Measurements from ENCODE around the gene CCDC124. TPM values are rescaled to one million over a fixed set of nuclear protein-coding genes. Genes with fewer than 3 reads are reported as not detected.

CCDC124 gene
- total and polyA plus RNA-seq, 10 of the 15 experiments (the other 5 are each of a cell fraction or from before 2014, with no cell fraction given): 3.7 to 184 (median 51.8) TPM

DNA sequence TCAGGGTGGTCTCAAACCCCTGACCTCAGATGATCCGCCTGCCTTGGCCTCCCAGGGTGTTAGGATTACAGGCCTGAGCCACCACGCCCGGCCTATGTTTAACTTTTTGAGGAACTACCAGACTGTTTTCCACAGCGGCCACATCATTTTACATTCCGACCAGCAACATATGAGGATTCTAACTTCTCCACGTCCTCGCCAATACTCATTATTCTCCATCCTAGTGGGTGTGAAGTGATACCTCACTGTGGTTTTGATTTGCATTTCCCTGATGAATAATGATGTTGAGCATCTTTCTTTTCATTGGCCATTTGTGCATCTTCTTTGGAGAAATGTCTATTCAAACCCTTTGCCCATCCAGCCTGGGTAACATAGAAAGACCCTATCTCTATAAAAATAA is 46.3 kb upstream of the CCDC124 start (continued):
- TF ChIP-seq, protein P1, sequence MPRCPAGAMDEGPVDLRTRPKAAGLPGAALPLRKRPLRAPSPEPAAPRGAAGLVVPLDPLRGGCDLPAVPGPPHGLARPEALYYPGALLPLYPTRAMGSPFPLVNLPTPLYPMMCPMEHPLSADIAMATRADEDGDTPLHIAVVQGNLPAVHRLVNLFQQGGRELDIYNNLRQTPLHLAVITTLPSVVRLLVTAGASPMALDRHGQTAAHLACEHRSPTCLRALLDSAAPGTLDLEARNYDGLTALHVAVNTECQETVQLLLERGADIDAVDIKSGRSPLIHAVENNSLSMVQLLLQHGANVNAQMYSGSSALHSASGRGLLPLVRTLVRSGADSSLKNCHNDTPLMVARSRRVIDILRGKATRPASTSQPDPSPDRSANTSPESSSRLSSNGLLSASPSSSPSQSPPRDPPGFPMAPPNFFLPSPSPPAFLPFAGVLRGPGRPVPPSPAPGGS (IDR thresholded peaks at IDR 0.05; ENCODE audit: borderline replicate concordance, insufficient read depth, low read depth, low read length, poor library complexity, severe bottlenecking): no peak
- TF ChIP-seq, protein P2, sequence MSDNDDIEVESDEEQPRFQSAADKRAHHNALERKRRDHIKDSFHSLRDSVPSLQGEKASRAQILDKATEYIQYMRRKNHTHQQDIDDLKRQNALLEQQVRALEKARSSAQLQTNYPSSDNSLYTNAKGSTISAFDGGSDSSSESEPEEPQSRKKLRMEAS (IDR thresholded peaks at IDR 0.05; ENCODE audit: low read depth, low read length): no peak
- TF ChIP-seq SREBF2 (IDR thresholded peaks at IDR 0.05; ENCODE audit: low read length) (no peak), CBFB (IDR thresholded peaks at IDR 0.05; ENCODE audit: low read depth) (peak; percentile 20; the same call in 1 of the 2 replicates), MYB (IDR thresholded peaks at IDR 0.05; ENCODE audit: borderline replicate concordance, low read depth, low read length) (no peak), DPF2 (IDR thresholded peaks at IDR 0.05) (peak; percentile 47; the same call in 1 of the 2 replicates), PML (IDR thresholded peaks at IDR 0.05; ENCODE audit: low read length) (no peak), TCF3 (IDR thresholded peaks at IDR 0.05; ENCODE audit: borderline replicate concordance, insufficient read depth, low read depth, low read length) (no peak)
- TF ChIP-seq, protein P3, sequence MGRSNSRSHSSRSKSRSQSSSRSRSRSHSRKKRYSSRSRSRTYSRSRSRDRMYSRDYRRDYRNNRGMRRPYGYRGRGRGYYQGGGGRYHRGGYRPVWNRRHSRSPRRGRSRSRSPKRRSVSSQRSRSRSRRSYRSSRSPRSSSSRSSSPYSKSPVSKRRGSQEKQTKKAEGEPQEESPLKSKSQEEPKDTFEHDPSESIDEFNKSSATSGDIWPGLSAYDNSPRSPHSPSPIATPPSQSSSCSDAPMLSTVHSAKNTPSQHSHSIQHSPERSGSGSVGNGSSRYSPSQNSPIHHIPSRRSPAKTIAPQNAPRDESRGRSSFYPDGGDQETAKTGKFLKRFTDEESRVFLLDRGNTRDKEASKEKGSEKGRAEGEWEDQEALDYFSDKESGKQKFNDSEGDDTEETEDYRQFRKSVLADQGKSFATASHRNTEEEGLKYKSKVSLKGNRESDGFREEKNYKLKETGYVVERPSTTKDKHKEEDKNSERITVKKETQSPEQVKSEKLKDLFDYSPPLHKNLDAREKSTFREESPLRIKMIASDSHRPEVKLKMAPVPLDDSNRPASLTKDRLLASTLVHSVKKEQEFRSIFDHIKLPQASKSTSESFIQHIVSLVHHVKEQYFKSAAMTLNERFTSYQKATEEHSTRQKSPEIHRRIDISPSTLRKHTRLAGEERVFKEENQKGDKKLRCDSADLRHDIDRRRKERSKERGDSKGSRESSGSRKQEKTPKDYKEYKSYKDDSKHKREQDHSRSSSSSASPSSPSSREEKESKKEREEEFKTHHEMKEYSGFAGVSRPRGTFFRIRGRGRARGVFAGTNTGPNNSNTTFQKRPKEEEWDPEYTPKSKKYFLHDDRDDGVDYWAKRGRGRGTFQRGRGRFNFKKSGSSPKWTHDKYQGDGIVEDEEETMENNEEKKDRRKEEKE (IDR thresholded peaks at IDR 0.05): no peak
- TF ChIP-seq, protein P4, sequence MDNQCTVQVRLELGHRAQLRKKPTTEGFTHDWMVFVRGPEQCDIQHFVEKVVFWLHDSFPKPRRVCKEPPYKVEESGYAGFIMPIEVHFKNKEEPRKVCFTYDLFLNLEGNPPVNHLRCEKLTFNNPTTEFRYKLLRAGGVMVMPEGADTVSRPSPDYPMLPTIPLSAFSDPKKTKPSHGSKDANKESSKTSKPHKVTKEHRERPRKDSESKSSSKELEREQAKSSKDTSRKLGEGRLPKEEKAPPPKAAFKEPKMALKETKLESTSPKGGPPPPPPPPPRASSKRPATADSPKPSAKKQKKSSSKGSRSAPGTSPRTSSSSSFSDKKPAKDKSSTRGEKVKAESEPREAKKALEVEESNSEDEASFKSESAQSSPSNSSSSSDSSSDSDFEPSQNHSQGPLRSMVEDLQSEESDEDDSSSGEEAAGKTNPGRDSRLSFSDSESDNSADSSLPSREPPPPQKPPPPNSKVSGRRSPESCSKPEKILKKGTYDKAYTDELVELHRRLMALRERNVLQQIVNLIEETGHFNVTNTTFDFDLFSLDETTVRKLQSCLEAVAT (IDR thresholded peaks at IDR 0.05): peak; percentile 42; the same call in 1 of the 2 replicates
